ENCODE measurements around the gene NFYB. TPM values are rescaled to one million over a fixed set of nuclear protein-coding genes. Genes with fewer than 3 reads are reported as not detected.

The NFYB gene
- total RNA-seq, 1 donor from 2014 or later = 100 TPM

DNA sequence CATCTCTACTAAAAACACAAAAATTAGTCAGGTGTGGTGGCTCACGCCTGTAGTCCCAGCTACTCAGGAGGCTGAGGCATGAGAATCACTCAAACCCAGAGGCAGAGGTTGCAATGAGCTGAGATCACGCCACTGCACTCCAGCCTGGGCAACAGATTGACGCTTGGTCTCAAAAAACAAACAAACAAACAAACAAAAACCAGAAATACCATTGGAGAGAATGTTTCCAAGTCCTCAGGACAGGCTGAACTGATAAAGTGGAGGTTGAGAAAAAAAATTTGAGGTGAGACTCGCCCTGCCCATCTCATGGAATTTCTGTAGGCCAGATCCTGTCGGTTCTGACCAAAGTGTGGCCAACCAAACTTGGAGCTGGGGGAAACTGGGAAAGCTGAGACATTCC is 30.6 kb upstream of the NFYB start:
- TF ChIP-seq EZH2phosphoT487 (IDR thresholded peaks at IDR 0.05) (no peak), EZH2 (IDR thresholded peaks at IDR 0.05) (no peak)
- TF ChIP-seq, protein P1, sequence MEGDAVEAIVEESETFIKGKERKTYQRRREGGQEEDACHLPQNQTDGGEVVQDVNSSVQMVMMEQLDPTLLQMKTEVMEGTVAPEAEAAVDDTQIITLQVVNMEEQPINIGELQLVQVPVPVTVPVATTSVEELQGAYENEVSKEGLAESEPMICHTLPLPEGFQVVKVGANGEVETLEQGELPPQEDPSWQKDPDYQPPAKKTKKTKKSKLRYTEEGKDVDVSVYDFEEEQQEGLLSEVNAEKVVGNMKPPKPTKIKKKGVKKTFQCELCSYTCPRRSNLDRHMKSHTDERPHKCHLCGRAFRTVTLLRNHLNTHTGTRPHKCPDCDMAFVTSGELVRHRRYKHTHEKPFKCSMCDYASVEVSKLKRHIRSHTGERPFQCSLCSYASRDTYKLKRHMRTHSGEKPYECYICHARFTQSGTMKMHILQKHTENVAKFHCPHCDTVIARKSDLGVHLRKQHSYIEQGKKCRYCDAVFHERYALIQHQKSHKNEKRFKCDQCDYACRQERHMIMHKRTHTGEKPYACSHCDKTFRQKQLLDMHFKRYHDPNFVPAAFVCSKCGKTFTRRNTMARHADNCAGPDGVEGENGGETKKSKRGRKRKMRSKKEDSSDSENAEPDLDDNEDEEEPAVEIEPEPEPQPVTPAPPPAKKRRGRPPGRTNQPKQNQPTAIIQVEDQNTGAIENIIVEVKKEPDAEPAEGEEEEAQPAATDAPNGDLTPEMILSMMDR (IDR thresholded peaks at IDR 0.05) = no peak
- Histone ChIP-seq H4K20me1 (ENCODE audit: low read depth) (no peaks in the 10 kb centered on the region), H3K36me3 (no peaks in the 10 kb centered on the region), H3K4me3 (no peak overlapping the region), H3K4me1 (no peaks in the 10 kb centered on the region), H3K9me3 (ENCODE audit: low read depth) (no peaks in the 10 kb centered on the region), H3F3A (ENCODE audit: low read depth) (no peaks in the 10 kb centered on the region), H3K27ac (no peak overlapping the region), H3K27me3 (no peaks in the 10 kb centered on the region), H3K9ac (no peak overlapping the region), H2AFZ (replicated peaks) (no peak overlapping the region), H3K79me2 (ENCODE audit: low read depth) (no peaks in the 10 kb centered on the region), H3K4me2 (no peak overlapping the region)
- no peaks in the 10 kb centered on the region for H3K9me3 Mint-ChIP-seq
- H3K36me3 Mint-ChIP-seq = peaks cover 2% of the 10 kb centered on the region
- H3K4me3 Mint-ChIP-seq = no peak overlapping the region
- H3K4me1 Mint-ChIP-seq = peaks cover 18% of the 10 kb centered on the region
- no peak overlapping the region for H3K27ac Mint-ChIP-seq
- no peaks in the 10 kb centered on the region for H3K27me3 Mint-ChIP-seq (ENCODE audit: insufficient read depth, low read depth)
- no peak for DNase-seq (ENCODE audit: low spot score)

DNA sequence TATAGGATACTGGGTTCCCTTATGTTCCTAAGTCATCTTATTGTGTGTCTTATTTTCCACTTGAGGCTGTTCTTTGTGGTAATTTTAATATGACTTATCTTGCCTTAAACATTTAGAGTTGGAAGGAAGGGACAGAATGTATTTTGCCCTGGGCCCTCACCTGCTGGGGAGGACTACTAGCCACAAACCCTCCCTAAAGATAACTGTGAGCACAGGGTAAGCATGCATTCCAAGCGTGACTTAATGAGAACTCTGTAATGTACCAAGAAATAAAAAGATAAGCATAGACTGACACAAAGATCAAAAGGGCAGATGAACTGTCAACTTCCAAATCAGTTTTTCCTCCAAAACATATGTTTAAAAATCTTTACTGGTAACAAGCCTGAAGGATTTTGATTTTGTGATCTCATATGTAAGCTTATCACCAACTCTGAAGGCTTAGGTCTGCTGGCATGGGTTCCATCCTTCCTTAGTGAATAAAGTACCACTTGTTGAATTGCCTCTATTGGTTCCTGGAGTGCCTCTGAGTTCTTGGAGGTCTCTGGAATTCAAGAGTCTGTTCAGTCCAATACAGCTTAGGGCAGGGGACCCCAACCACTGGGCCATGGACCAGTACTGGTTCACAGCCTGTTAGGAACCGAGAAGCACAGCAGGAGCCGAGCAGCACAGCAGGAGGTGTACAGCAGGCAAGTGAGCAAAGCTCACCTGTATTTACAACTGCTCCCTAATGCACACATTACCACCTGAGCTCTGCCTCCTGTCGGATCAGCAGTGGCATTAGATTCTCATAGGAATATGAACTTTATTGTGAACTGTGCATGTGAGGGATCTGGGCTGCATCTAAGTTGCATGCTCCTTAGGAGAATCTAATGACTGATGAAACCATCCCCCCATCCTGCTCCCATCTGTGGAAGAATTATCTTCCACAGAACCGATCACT is 29.8 kb upstream of the NFYB start:
- no peaks in the 10 kb centered on the region for H3F3A ChIP-seq (ENCODE audit: low read depth)
- H3K9ac ChIP-seq = no peak overlapping the region
- H3K36me3 Mint-ChIP-seq = peaks cover 2% of the 10 kb centered on the region
- no peaks in the 10 kb centered on the region for H3K9me3 ChIP-seq (ENCODE audit: low read depth)
- H3K4me3 Mint-ChIP-seq = no peak overlapping the region
- peak overlapping the region; percentile 69 for H3K27ac Mint-ChIP-seq
- no peaks in the 10 kb centered on the region for H3K4me1 ChIP-seq
- H3K4me2 ChIP-seq = no peak overlapping the region
- H3K4me3 ChIP-seq = no peak overlapping the region
- H2AFZ ChIP-seq (replicated peaks) = no peak overlapping the region
- no peaks in the 10 kb centered on the region for H3K9me3 Mint-ChIP-seq
- TF ChIP-seq EZH2 (IDR thresholded peaks at IDR 0.05) (no peak), EZH2phosphoT487 (IDR thresholded peaks at IDR 0.05) (no peak)
- TF ChIP-seq, protein P1 (IDR thresholded peaks at IDR 0.05) = no peak
- DNase-seq (ENCODE audit: low spot score) = no peak
- no peaks in the 10 kb centered on the region for H3K79me2 ChIP-seq (ENCODE audit: low read depth)
- H3K4me1 Mint-ChIP-seq = peaks cover 18% of the 10 kb centered on the region
- no peaks in the 10 kb centered on the region for H3K27me3 ChIP-seq
- H4K20me1 ChIP-seq (ENCODE audit: low read depth) = no peaks in the 10 kb centered on the region
- H3K27me3 Mint-ChIP-seq (ENCODE audit: insufficient read depth, low read depth) = peaks cover 2% of the 10 kb centered on the region
- H3K27ac ChIP-seq = no peak overlapping the region
- no peaks in the 10 kb centered on the region for H3K36me3 ChIP-seq

DNA sequence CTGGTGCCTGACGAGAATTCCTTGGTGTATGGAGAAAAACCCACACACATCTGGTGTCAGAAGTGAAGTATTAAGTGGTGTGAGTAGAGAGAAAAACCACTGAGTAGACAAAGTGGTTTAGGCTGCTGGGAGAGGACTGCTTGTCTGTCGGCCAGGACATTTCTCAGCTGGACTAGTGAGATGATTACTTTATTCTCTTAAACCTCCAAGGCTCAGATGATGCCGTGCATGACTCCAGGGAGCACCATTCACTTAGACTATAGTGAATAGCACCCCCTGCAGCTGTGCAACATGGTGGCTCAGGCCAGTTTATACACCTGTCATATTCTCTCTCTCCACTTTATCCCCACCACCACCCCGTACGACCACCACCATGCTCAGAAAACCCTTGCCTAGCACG is 28.5 kb upstream of the NFYB start:
- peaks cover 2% of the 10 kb centered on the region for H3K36me3 Mint-ChIP-seq
- DNase-seq (ENCODE audit: low spot score) = no peak
- Histone ChIP-seq H4K20me1 (ENCODE audit: low read depth) (no peaks in the 10 kb centered on the region), H3K27ac (no peak overlapping the region), H3K27me3 (no peaks in the 10 kb centered on the region), H2AFZ (replicated peaks) (no peak overlapping the region), H3K79me2 (ENCODE audit: low read depth) (no peaks in the 10 kb centered on the region), H3K4me2 (no peak overlapping the region), H3K4me3 (no peak overlapping the region), H3K4me1 (no peaks in the 10 kb centered on the region), H3K36me3 (no peaks in the 10 kb centered on the region), H3K9ac (no peak overlapping the region), H3F3A (ENCODE audit: low read depth) (no peaks in the 10 kb centered on the region), H3K9me3 (ENCODE audit: low read depth) (no peaks in the 10 kb centered on the region)
- no peaks in the 10 kb centered on the region for H3K9me3 Mint-ChIP-seq
- H3K4me1 Mint-ChIP-seq = peaks cover 18% of the 10 kb centered on the region
- H3K27ac Mint-ChIP-seq = peak overlapping the region; percentile 53
- H3K4me3 Mint-ChIP-seq = no peak overlapping the region
- H3K27me3 Mint-ChIP-seq (ENCODE audit: insufficient read depth, low read depth) = peaks cover 2% of the 10 kb centered on the region
- no peak for TF ChIP-seq EZH2phosphoT487 (IDR thresholded peaks at IDR 0.05)
- TF ChIP-seq EZH2 (IDR thresholded peaks at IDR 0.05) = no peak
- TF ChIP-seq, protein P1 (IDR thresholded peaks at IDR 0.05) = no peak
